Epithelial cell of esophagus (primary cell): ENCODE measurements around the gene FSHR.

ENCODE experiments used
- DNase-seq: peaks from one replicate; pipeline ENCODE4 v3.0.0; 2010; ENCODE audit warnings: low read depth
- H3K4me3 ChIP-seq: 2 replicates; pipeline ENCODE4 v1.5.1; 2011; ENCODE audit warnings: mild to moderate bottlenecking, low read length, control low read depth
- TF ChIP-seq, protein P1 (sequence below): IDR thresholded peaks from 2 replicates; pipeline ENCODE4 v1.5.1; 2011; ENCODE audit warnings: low read depth, mild to moderate bottlenecking, low read length, control low read depth, inconsistent platforms; ENCODE audit not compliant: insufficient read depth; ENCODE audit errors: missing control alignments

Gene FSHR

DNA sequence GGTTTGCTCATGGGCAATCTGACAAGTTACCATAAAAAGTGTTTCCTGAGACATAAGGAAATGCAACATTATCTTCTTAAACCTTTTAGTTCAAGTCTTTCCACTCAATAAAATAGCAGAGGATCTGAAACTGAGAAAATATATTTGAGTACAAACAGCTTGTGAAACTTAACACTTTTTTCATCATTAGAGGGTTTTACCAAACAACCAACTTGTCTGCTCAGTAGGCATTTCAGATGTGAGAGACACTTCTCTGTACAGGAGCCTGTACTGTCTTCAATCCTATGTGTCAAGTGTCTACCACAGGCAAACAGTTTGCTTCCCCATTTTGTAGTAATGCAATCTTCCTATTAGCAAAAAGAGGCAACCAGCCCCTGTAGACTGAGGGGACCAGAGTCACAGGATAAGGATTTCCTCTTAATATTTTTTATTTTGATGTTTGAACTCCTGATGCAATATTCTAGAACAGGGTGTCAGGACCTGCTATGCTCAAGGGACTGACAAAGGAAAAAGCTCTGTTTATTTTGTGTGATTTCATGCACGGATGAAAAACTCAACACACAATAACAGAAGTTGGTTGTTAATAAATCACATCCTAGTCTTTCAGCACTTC lies 239.7 kb downstream of the FSHR start:
- DNase-seq: no peak
- TF ChIP-seq, protein P1, sequence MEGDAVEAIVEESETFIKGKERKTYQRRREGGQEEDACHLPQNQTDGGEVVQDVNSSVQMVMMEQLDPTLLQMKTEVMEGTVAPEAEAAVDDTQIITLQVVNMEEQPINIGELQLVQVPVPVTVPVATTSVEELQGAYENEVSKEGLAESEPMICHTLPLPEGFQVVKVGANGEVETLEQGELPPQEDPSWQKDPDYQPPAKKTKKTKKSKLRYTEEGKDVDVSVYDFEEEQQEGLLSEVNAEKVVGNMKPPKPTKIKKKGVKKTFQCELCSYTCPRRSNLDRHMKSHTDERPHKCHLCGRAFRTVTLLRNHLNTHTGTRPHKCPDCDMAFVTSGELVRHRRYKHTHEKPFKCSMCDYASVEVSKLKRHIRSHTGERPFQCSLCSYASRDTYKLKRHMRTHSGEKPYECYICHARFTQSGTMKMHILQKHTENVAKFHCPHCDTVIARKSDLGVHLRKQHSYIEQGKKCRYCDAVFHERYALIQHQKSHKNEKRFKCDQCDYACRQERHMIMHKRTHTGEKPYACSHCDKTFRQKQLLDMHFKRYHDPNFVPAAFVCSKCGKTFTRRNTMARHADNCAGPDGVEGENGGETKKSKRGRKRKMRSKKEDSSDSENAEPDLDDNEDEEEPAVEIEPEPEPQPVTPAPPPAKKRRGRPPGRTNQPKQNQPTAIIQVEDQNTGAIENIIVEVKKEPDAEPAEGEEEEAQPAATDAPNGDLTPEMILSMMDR: no peak

More for the DNA sequence above, 239.7 kb downstream of the FSHR start:
- H3K4me3 ChIP-seq: no peak overlapping the region
